GM19397 (cell line): ENCODE data around the gene SH3GL2.
A peak's percentile ranks its signal among the peaks of the same experiment; 100 is the strongest.

ENCODE experiments used
- ATAC-seq: cut with Tn5 transposase; IDR thresholded peaks from one replicate; pipeline ENCODE4 v1.9.1; 2021; ENCODE audit warnings: mild to moderate bottlenecking, moderate library complexity; ENCODE audit not compliant: unreplicated experiment

SH3GL2 gene

GRCh38 chr9:17578911-17579793 lies at the start of gene SH3GL2:
Gene SH3GL2 (plus strand): TSS chr9:17579066.
- peak; percentile 52 for ATAC-seq

- ATAC-seq = peak; percentile 75
These were observed 47.1 kb upstream of the SH3GL2 start for GRCh38 chr9:17531642-17532254.

- no peak for ATAC-seq
These were observed 46.4 kb upstream of the SH3GL2 start for GRCh38 chr9:17532461-17532860.

GRCh38 chr9:17535176-17535575 lies 43.7 kb upstream of the SH3GL2 start:
- no peak for ATAC-seq

GRCh38 chr9:17536027-17536426 lies 42.8 kb upstream of the SH3GL2 start:
- ATAC-seq = no peak

GRCh38 chr9:17551023-17551422 lies 27.8 kb upstream of the SH3GL2 start:
- no peak for ATAC-seq

- no peak for ATAC-seq
These were observed 23.4 kb upstream of the SH3GL2 start for GRCh38 chr9:17555362-17556054.

- no peak for ATAC-seq
These were observed 22.6 kb upstream of the SH3GL2 start for GRCh38 chr9:17556255-17556654.

- ATAC-seq = no peak
These were observed 21.9 kb upstream of the SH3GL2 start for GRCh38 chr9:17556935-17557334.

- no peak for ATAC-seq
These were observed 7.0 kb upstream of the SH3GL2 start for GRCh38 chr9:17571825-17572224.

- no peak for ATAC-seq
These were observed 4.5 kb upstream of the SH3GL2 start for GRCh38 chr9:17574342-17574741.

- ATAC-seq = no peak
These were observed 322 bp upstream of the SH3GL2 start for GRCh38 chr9:17578577-17578910.

GRCh38 chr9:17580119-17580518 lies 1.3 kb downstream of the SH3GL2 start:
- ATAC-seq = no peak

GRCh38 chr9:17587113-17587512 lies 8.2 kb downstream of the SH3GL2 start:
- no peak for ATAC-seq

GRCh38 chr9:17588395-17588794 lies 9.5 kb downstream of the SH3GL2 start:
- ATAC-seq = no peak

GRCh38 chr9:17588941-17589340 lies 10.1 kb downstream of the SH3GL2 start:
- no peak for ATAC-seq

- ATAC-seq = no peak
These were observed 10.9 kb downstream of the SH3GL2 start for GRCh38 chr9:17589771-17590170.

GRCh38 chr9:17594961-17595360 lies 16.1 kb downstream of the SH3GL2 start:
- no peak for ATAC-seq

- ATAC-seq = no peak
These were observed 19.1 kb downstream of the SH3GL2 start for GRCh38 chr9:17597977-17598376.

- ATAC-seq = no peak
These were observed 22.2 kb downstream of the SH3GL2 start for GRCh38 chr9:17600962-17601593.

GRCh38 chr9:17604556-17604955 lies 25.7 kb downstream of the SH3GL2 start:
- ATAC-seq = no peak
